Testis (tissue), 3 donors: ENCODE data around the gene PLEKHA8. TPM values are rescaled to one million over a fixed set of nuclear protein-coding genes. Genes with fewer than 3 reads are reported as not detected.
A peak's percentile ranks its signal among the peaks of the same experiment; 100 is the strongest.

ENCODE experiments used
- DNase-seq: peaks from one replicate; pipeline ENCODE4 v3.0.0-alpha.2; 2019
- H3K27ac ChIP-seq, 2 donors: fragments of 200-600 bp; sonication (generic); one replicate each; pipeline ENCODE4 v1.5.1; 2019
- H3K27me3 ChIP-seq: fragments of 200-600 bp; sonication (generic); one replicate; pipeline ENCODE4 v1.5.1; 2019
- H3K36me3 ChIP-seq: fragments of 200-600 bp; sonication (generic); one replicate; pipeline ENCODE4 v1.5.1; 2017; ENCODE audit warnings: low read depth; ENCODE audit errors: missing control alignments
- H3K4me1 ChIP-seq: fragments of 200-600 bp; sonication (generic); one replicate; pipeline ENCODE4 v1.5.1; 2019
- H3K4me3 ChIP-seq, 2 donors: fragments of 200-600 bp; sonication (generic); one replicate each; pipeline ENCODE4 v1.5.1; 2017 to 2019
- H3K9me3 ChIP-seq: fragments of 200-600 bp; sonication (generic); one replicate; pipeline ENCODE4 v1.5.1; 2017
- POLR2A ChIP-seq: fragments of 450-650 bp; IDR thresholded peaks from one replicate; pipeline ENCODE4 v1.6.1; 2017; ENCODE audit warnings: antibody characterized with exemption, mild to moderate bottlenecking, moderate library complexity
- WGBS, 2 donors: methylation state at CpG; one replicate each; pipeline ENCODE4 v1.1.5; 2018; 5-methylcytosine and 5-hydroxymethylcytosine counted together
- intact Hi-C: fragments of 100-400 bp; cut with DNase I; formaldehyde crosslinking; loops from one replicate; pipeline ENCODE4 v1.15.1; 2023; ENCODE audit warnings: low total_unique reads
- polyA plus RNA-seq: library from polyadenylated mRNA; stranded (reverse); fragments of 350-450 nt; fragmentation: Illumina TruSeq; extraction: RNeasy Lipid Tissue Mini Kit (QIAGEN cat#74804); gene quantifications from one replicate; pipeline ENCODE4 v1.2.3, GENCODE V29; 2014; ENCODE audit warnings: low read depth, low replicate concordance; ENCODE audit not compliant: insufficient read depth
- total RNA-seq, 2 donors: library from RNA; depleted of rRNA; stranded (reverse); fragments of >200 nt; gene quantifications; one replicate each; pipeline ENCODE4 v1.2.3, GENCODE V29; 2016
- TF ChIP-seq, protein P1 (sequence below), 3 experiments: fragments of 450-650 bp in 2 of 3; fragments of 200-600 bp in 1 of 3; sonication (generic) in 1 of 3; IDR thresholded peaks; one replicate each; pipeline ENCODE4 v1.5.1; 2016 to 2019; ENCODE audit warnings: antibody characterized with exemption in 3 of 3, mild to moderate bottlenecking in 2 of 3, moderate library complexity in 1 of 3

The PLEKHA8 gene
- total and polyA plus RNA-seq, 3 donors from 2014 or later: 7.1 to 14.5 (median 11.0) TPM

- intact Hi-C loops: no loop called here
- WGBS, 2 donors: 0% methylated on average over 2 to 45 of the region's 99 CpGs
- Histone ChIP-seq H3K27ac (peak within 1 kb of the TSS; percentile 22 to 93), H3K9me3 (no peaks in the 10 kb centered on the region), H3K4me1 (peaks cover 3% of the 10 kb centered on the region), H3K4me3 (peak within 1 kb of the TSS; percentile 72 to 79), H3K27me3 (no peaks in the 10 kb centered on the region), H3K36me3 (no peaks in the 10 kb centered on the region)
- DNase-seq: peak; percentile 93
- TF ChIP-seq, protein P1, sequence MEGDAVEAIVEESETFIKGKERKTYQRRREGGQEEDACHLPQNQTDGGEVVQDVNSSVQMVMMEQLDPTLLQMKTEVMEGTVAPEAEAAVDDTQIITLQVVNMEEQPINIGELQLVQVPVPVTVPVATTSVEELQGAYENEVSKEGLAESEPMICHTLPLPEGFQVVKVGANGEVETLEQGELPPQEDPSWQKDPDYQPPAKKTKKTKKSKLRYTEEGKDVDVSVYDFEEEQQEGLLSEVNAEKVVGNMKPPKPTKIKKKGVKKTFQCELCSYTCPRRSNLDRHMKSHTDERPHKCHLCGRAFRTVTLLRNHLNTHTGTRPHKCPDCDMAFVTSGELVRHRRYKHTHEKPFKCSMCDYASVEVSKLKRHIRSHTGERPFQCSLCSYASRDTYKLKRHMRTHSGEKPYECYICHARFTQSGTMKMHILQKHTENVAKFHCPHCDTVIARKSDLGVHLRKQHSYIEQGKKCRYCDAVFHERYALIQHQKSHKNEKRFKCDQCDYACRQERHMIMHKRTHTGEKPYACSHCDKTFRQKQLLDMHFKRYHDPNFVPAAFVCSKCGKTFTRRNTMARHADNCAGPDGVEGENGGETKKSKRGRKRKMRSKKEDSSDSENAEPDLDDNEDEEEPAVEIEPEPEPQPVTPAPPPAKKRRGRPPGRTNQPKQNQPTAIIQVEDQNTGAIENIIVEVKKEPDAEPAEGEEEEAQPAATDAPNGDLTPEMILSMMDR (IDR thresholded peaks at IDR 0.05): peak in 1 of 3 experiments; percentile 18
- no peak for TF ChIP-seq POLR2A
Observed at GRCh38 chr7:30134611-30135300, 106.5 kb downstream of the PLEKHA8 start, which contains the start of gene MTURN. TSS of gene MTURN (plus strand) at chr7:30134986. CDS start at chr7:30135137, 151 bp downstream.

DNA sequence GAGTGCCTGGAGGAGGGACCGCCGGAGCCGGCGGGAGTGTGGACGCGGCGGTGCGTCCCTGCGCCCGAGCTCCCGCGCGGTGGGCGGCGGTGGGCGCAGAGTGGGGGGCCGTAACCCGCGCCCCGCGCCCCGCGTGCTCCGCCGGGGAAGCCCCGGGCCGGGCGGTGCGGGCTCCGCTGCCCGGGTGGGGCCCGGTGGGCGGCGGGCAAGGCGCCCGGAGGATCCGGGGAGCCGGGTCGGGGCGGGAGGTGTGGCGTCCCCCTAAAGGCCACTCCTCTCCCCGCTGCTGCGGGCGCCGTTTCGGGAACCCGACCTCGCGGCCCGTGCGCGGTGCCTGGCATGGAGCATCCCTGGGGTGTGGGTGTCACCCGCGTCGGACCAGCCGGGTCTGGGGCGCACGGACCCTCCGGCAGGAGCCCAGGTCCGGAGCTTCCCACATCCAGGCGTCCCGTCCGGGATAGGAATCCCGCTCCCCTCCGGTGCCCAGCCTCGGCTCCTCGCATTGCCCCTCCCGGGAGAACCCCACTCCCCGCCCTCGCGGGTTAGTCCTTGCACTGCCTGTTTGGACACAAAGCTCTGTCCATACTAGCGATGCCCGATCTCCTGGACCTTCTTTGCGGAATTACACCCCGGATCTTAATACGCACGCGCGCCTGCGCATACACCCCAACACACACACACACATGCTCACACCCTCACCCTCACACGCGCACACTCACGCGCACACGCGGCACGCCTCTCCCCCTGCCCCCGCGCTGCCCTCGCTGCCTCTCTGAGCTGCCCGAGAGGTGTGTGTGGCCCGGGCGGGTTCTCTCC is 107.3 kb downstream of the PLEKHA8 start:
- intact Hi-C loops: no loop called here
- H3K4me1 ChIP-seq: peaks cover 3% of the 10 kb centered on the region
- TF ChIP-seq, protein P1 (IDR thresholded peaks at IDR 0.05): no peak
- no peak for TF ChIP-seq POLR2A

DNA sequence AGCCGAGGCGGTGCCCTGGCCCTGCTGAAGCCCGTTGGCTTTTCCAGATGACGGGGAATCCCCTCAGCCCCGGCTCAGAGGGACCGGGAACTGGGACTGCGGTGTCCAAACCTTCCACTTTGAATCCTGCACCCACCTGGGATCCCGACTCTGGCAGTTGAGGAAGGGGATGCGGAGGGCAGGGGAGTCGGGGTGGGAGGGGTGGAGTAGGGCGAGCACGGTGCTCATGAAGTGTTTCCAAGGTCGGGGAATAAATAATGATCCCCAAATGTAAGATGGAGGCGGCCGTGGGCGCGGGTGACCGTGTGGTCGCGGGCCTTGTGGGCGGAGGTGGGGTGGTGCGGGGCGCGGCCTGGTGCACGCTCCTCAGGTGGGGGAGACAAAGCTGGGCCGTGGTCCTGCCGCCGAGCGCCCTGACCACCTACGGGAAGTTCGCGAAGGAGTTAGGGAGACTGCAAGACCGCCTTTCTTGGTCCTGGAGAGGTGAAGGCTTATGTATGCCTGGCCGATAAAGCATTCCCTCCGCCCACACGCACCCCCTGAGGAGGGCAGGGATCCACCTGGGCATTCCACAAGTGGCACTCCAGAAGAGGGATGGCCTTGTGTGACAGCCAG is 108.0 kb downstream of the PLEKHA8 start:
- Histone ChIP-seq H3K4me1 (peaks cover 3% of the 10 kb centered on the region), H3K36me3 (no peaks in the 10 kb centered on the region), H3K4me3 (peak overlapping the region; percentile 72 to 79), H3K9me3 (no peaks in the 10 kb centered on the region), H3K27me3 (no peaks in the 10 kb centered on the region), H3K27ac (peak overlapping the region; percentile 22 to 93)
- 11 to 18% methylated on average over 26 to 33 of the region's 36 CpGs for WGBS, 2 donors
- no peak for DNase-seq
- intact Hi-C loops: no loop called here
- TF ChIP-seq, protein P1 (IDR thresholded peaks at IDR 0.05): no peak
- no peak for TF ChIP-seq POLR2A

More for the DNA sequence above, 107.3 kb downstream of the PLEKHA8 start:
- peak overlapping the region; percentile 22 to 93 for H3K27ac ChIP-seq
- no peaks in the 10 kb centered on the region for H3K9me3 ChIP-seq
- peak overlapping the region; percentile 72 to 79 for H3K4me3 ChIP-seq
- no peaks in the 10 kb centered on the region for H3K27me3 ChIP-seq
- H3K36me3 ChIP-seq: no peaks in the 10 kb centered on the region
- DNase-seq: peak; percentile 66
- WGBS, 2 donors: 0% methylated on average over 21 to 77 of the region's 93 CpGs

- peak overlapping the region in 1 of 2 donors; percentile 72 for H3K4me3 ChIP-seq
- no peak overlapping the region for H3K27ac ChIP-seq
- H3K4me1 ChIP-seq: peaks cover 3% of the 10 kb centered on the region
- 40 to 68% methylated on average over 7 of the region's 7 CpGs for WGBS, 2 donors
- intact Hi-C loops: no loop called here
- H3K36me3 ChIP-seq: no peaks in the 10 kb centered on the region
- no peaks in the 10 kb centered on the region for H3K9me3 ChIP-seq
- no peak for DNase-seq
- H3K27me3 ChIP-seq: no peaks in the 10 kb centered on the region
- no peak for TF ChIP-seq POLR2A
- TF ChIP-seq, protein P1 (IDR thresholded peaks at IDR 0.05): no peak
Observed at GRCh38 chr7:30136743-30137485, 108.7 kb downstream of the PLEKHA8 start.
